HepG2 (cell line): ENCODE measurements around the gene UBASH3A. TPM values are rescaled to one million over a fixed set of nuclear protein-coding genes. Genes with fewer than 3 reads are reported as not detected.
A peak's percentile ranks its signal among the peaks of the same experiment; 100 is the strongest.

Source experiments
- ATAC-seq: fragments of 200-7000 bp; cut with Tn5 transposase; 3 replicates; pipeline ENCODE4 v1.9.1; 2020; ENCODE audit warnings: mild to moderate bottlenecking, moderate library complexity
- BruUV-seq: library from RNA; stranded (reverse); fragments of 400-500 nt; replicated peaks from 2 replicates; lab custom pipeline; 2021; lab: Mats Ljungman, UMichigan
- CTCF ChIA-PET: fragments of 300-600 bp; formaldehyde crosslinking; extraction: SDS; loops from one replicate; lab custom pipeline; 2021; ENCODE audit warnings: low total read pairs, inconsistent platforms, low intra/inter-chr PET ratio; lab: Yijun Ruan, JAX
- POLR2A ChIA-PET: fragments of 350-600 bp; sonication (Branson Sonifier 250); formaldehyde crosslinking; loops from one replicate; lab custom pipeline; 2020; ENCODE audit warnings: antibody characterized with exemption, inconsistent platforms; lab: Yijun Ruan, JAX
- DNase-seq: peaks from one replicate; pipeline ENCODE4 v3.0.0-alpha.2; 2015; ENCODE audit warnings: low spot score
- FAIRE-seq: peaks from 3 replicates; lab custom pipeline; 2011; peaks lifted over from hg19 to GRCh38; lab: Jason Lieb, UNC
- H2AFZ ChIP-seq: one replicate; pipeline ENCODE4 v1.6.1; 2011; ENCODE audit warnings: low read length, inconsistent platforms
- H3K27ac ChIP-seq: fragments of 300-600 bp; 3 replicates; pipeline ENCODE4 v1.8.0; 2011; ENCODE audit warnings: mixed run types, mild to moderate bottlenecking, mixed read lengths, low read length, inconsistent platforms; ENCODE audit not compliant: insufficient read depth; ENCODE audit errors: extremely low read length
- H3K27me3 ChIP-seq, 2 experiments: fragments of 200-600 bp in 1 of 2; 2 replicates in 1 of 2; 3 replicates in 1 of 2; pipeline versions ENCODE4 v1.6.0 to v1.8.0; 2011; ENCODE audit warnings: low read length in 2 of 2, mild to moderate bottlenecking in 2 of 2, moderate library complexity in 2 of 2, inconsistent platforms in 1 of 2; ENCODE audit not compliant: insufficient read depth in 2 of 2, control insufficient read depth in 1 of 2
- H3K36me3 ChIP-seq, 2 experiments: fragments of 200-600 bp in 1 of 2; replicated peaks in 1 of 2; 2 replicates in 1 of 2; 3 replicates in 1 of 2; pipeline versions ENCODE4 v1.5.1 to v1.8.0; 2011; ENCODE audit warnings: low read length in 2 of 2, inconsistent platforms in 1 of 2; ENCODE audit not compliant: insufficient read depth in 2 of 2, control insufficient read depth in 1 of 2
- H3K4me1 ChIP-seq: 2 replicates; pipeline ENCODE4 v1.5.1; 2012; ENCODE audit warnings: low read length, inconsistent platforms; ENCODE audit not compliant: insufficient read depth
- H3K4me2 ChIP-seq: 2 replicates; pipeline ENCODE4 v1.6.0; 2011; ENCODE audit warnings: low read depth, low read length, inconsistent platforms
- H3K4me3 ChIP-seq, 3 experiments: fragments of 200-600 bp in 1 of 3; sonication (generic), shearing (Covaris generic) in 1 of 3; replicated peaks in 1 of 3; 2 replicates each; pipeline ENCODE4 v1.5.1; 2011 to 2016; ENCODE audit warnings: low read length in 3 of 3, inconsistent platforms in 2 of 3, low read depth in 2 of 3, mild to moderate bottlenecking in 2 of 3, control low read depth in 1 of 3, mixed read lengths in 1 of 3; ENCODE audit not compliant: insufficient read depth in 1 of 3
- H3K79me2 ChIP-seq: one replicate; pipeline ENCODE4 v1.6.1; 2011; ENCODE audit warnings: low read length, inconsistent platforms; ENCODE audit not compliant: insufficient read depth
- H3K9ac ChIP-seq: 2 replicates; pipeline ENCODE4 v1.6.0; 2011; ENCODE audit warnings: mild to moderate bottlenecking, low read depth, low read length, inconsistent platforms; ENCODE audit not compliant: insufficient read depth
- H3K9me3 ChIP-seq: 2 replicates; pipeline ENCODE4 v1.5.1; 2012; ENCODE audit warnings: mild to moderate bottlenecking, low read length
- H4K20me1 ChIP-seq: 2 replicates; pipeline ENCODE4 v1.6.0; 2011; ENCODE audit warnings: inconsistent platforms, mild to moderate bottlenecking, low read length, moderate library complexity; ENCODE audit not compliant: insufficient read depth
- FOSL2 ChIP-seq: sonication (generic); formaldehyde crosslinking; IDR thresholded peaks from 2 replicates; pipeline ENCODE4 v1.4.0; 2020; ENCODE audit warnings: missing genetic modification reagents
- IRF9 ChIP-seq: sonication (generic); formaldehyde crosslinking; IDR thresholded peaks from 2 replicates; pipeline ENCODE4 v1.8.0; 2022; ENCODE audit warnings: missing genetic modification reagents, mild to moderate bottlenecking, borderline replicate concordance
- KIAA2018 ChIP-seq: sonication (generic); formaldehyde crosslinking; IDR thresholded peaks from 2 replicates; pipeline ENCODE4 v1.5.0; 2020; ENCODE audit warnings: mild to moderate bottlenecking, missing genetic modification reagents, borderline replicate concordance
- RAD51 ChIP-seq: fragments of 450-650 bp; IDR thresholded peaks from 2 replicates; pipeline ENCODE4 v1.6.1; 2016; ENCODE audit warnings: borderline replicate concordance
- RARA ChIP-seq: IDR thresholded peaks from 2 replicates; pipeline ENCODE4 v1.6.1; 2016; ENCODE audit warnings: missing genetic modification reagents, missing compliant biosample characterization
- SKIL ChIP-seq: sonication (generic); formaldehyde crosslinking; IDR thresholded peaks from 2 replicates; pipeline ENCODE4 v1.8.0; 2022; ENCODE audit warnings: missing genetic modification reagents, mild to moderate bottlenecking, moderate library complexity, borderline replicate concordance
- STAG1 ChIP-seq: sonication (generic); formaldehyde crosslinking; IDR thresholded peaks from 2 replicates; pipeline ENCODE4 v1.4.0; 2020; ENCODE audit warnings: missing genetic modification reagents
- THAP7 ChIP-seq: sonication (generic); formaldehyde crosslinking; IDR thresholded peaks from 2 replicates; pipeline ENCODE4 v1.8.1; 2023; ENCODE audit warnings: mild to moderate bottlenecking, missing genetic modification reagents
- ZKSCAN5 ChIP-seq: sonication (generic); formaldehyde crosslinking; IDR thresholded peaks from 2 replicates; pipeline ENCODE4 v1.5.1; 2020; ENCODE audit warnings: mild to moderate bottlenecking, missing genetic modification reagents
- ZNF879 ChIP-seq: sonication (generic); formaldehyde crosslinking; IDR thresholded peaks from 2 replicates; pipeline ENCODE4 v1.8.1; 2023; ENCODE audit warnings: missing genetic modification reagents
- ZSCAN12 ChIP-seq: sonication (generic); formaldehyde crosslinking; IDR thresholded peaks from 2 replicates; pipeline ENCODE4 v1.9.0; 2021; ENCODE audit warnings: mild to moderate bottlenecking, missing genetic modification reagents
- WGBS: methylation state at CpG from one replicate; pipeline ENCODE4 v1.1.6; 2017; ENCODE audit warnings: low lambda C conversion rate; 5-methylcytosine and 5-hydroxymethylcytosine counted together
- in situ Hi-C: cut with HindIII; loops from 2 replicates; pipeline ENCODE4 v1.10.0; 2017; ENCODE audit warnings: low pct_unique_long_range_greater_than_20kb; ENCODE audit not compliant: extremely low pct_ligation_motif_present
- intact Hi-C: fragments of 100-400 bp; cut with micrococcal nuclease; formaldehyde crosslinking; loops from one replicate; pipeline ENCODE4 v1.10.0; 2022; ENCODE audit not compliant: unreplicated experiment
- polyA plus RNA-seq, 8 experiments: library from polyadenylated mRNA; depleted of rRNA in 3 of 8; stranded (reverse) in 7 of 8; unstranded in 1 of 8; fragments of >200 nt; fragmentation: Illumina TruSeq in 4 of 8; extraction: Trizol in 4 of 8; gene quantifications; 2 replicates each; pipeline versions ENCODE4 v1.2.1 to v1.2.3, GENCODE V29; 2011 to 2016; ENCODE audit warnings: low read depth in 4 of 8, missing spikeins in 1 of 8, mixed read lengths in 1 of 8; ENCODE audit not compliant: insufficient read depth in 1 of 8
- total RNA-seq, 5 experiments: library from RNA; depleted of rRNA; stranded (reverse); fragments of >200 nt; fragmentation: Illumina TruSeq; extraction: Trizol; gene quantifications; 2 replicates each; pipeline ENCODE4 v1.2.3, GENCODE V29; 2016; ENCODE audit warnings: low read depth in 1 of 5

UBASH3A gene
- total and polyA plus RNA-seq, 2 of the 13 experiments (the other 11 are each of a cell fraction or from before 2014, with no cell fraction given) = not detected

- TF ChIP-seq STAG1 (peak; percentile 56), RAD51 (no peak)
These were observed 43.4 kb upstream of the UBASH3A start (continued) for GRCh38 chr21:42360317-42360716.

GRCh38 chr21:42361286-42361685 is 42.4 kb upstream of the UBASH3A start:
- H3K4me3 ChIP-seq = no peak overlapping the region
- H3K27me3 ChIP-seq = peaks cover 0 to 17% of the 10 kb centered on the region in 2 experiments; a peak in 2 of 5 replicates
- H3K9me3 ChIP-seq = no peaks in the 10 kb centered on the region; the same call in 1 of the 2 replicates
- H4K20me1 ChIP-seq = no peaks in the 10 kb centered on the region
- no peak overlapping the region for H3K9ac ChIP-seq
- DNase-seq (no peak), FAIRE-seq (no peak), ATAC-seq (no peak)
- ChIA-PET CTCF (no interaction called here), POLR2A (no interaction called here)
- H3K27ac ChIP-seq = no peak overlapping the region
- H3K4me1 ChIP-seq = peaks cover 34% of the 10 kb centered on the region
- no peaks in the 10 kb centered on the region for H3K79me2 ChIP-seq
- intact Hi-C loops (no loop called here), in situ Hi-C loops (no loop called here)
- no TSS peak for BruUV-seq
- H2AFZ ChIP-seq = no peak overlapping the region
- no peaks in the 10 kb centered on the region for H3K36me3 ChIP-seq
- 17% methylated on average over 1 of the region's 7 CpGs for WGBS
- H3K4me2 ChIP-seq = no peak overlapping the region
- TF ChIP-seq ZSCAN12 (CRISPR knock-in tag) (no peak), ZKSCAN5 (CRISPR knock-in tag) (no peak), IRF9 (CRISPR knock-in tag) (no peak), SKIL (CRISPR knock-in tag) (no peak), KIAA2018 (CRISPR knock-in tag) (no peak), ZNF879 (CRISPR knock-in tag) (no peak), RARA (CRISPR knock-in tag) (no peak), THAP7 (no peak), FOSL2 (CRISPR knock-in tag) (no peak)
